GM12878 (cell line): ENCODE measurements around the gene GUCY1B1.

Source experiments
- POLR2AphosphoS5 ChIP-seq: IDR thresholded peaks from 2 replicates; pipeline ENCODE4 v1.6.1; 2011; ENCODE audit warnings: mild to moderate bottlenecking, low read length, inconsistent platforms
- TF ChIP-seq, protein P1 (sequence below), 3 experiments: IDR thresholded peaks in 2 of 3; conservative IDR thresholded peaks in 1 of 3; 2 replicates each; pipeline ENCODE4 v1.5.1; 2011; ENCODE audit warnings: low read depth in 3 of 3, low read length in 3 of 3, mild to moderate bottlenecking in 3 of 3, control low read depth in 2 of 3, moderate library complexity in 2 of 3, inconsistent platforms in 1 of 3, mixed read lengths in 1 of 3; ENCODE audit not compliant: control insufficient read depth in 2 of 3, insufficient read depth in 1 of 3; ENCODE audit errors: extremely low read depth in 1 of 3

DNA sequence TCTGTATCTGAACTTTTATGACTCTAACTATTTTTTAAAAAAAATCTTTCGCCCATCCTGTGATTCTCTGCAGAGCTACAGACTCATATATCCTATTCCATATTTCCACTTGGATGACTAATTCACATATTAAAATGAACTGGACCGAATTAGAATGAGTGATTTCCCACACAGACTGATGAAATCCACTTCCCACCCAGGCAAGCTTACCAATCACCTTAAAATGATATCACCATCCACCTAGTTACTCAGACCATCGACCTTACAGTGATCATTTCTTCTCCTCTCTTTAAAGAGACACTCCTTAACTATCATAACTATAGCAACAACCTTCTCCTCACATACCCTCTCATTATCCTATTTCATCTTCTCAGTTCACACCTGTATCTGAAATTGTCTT, 34.1 kb upstream of the GUCY1B1 start:
- TF ChIP-seq, protein P1, sequence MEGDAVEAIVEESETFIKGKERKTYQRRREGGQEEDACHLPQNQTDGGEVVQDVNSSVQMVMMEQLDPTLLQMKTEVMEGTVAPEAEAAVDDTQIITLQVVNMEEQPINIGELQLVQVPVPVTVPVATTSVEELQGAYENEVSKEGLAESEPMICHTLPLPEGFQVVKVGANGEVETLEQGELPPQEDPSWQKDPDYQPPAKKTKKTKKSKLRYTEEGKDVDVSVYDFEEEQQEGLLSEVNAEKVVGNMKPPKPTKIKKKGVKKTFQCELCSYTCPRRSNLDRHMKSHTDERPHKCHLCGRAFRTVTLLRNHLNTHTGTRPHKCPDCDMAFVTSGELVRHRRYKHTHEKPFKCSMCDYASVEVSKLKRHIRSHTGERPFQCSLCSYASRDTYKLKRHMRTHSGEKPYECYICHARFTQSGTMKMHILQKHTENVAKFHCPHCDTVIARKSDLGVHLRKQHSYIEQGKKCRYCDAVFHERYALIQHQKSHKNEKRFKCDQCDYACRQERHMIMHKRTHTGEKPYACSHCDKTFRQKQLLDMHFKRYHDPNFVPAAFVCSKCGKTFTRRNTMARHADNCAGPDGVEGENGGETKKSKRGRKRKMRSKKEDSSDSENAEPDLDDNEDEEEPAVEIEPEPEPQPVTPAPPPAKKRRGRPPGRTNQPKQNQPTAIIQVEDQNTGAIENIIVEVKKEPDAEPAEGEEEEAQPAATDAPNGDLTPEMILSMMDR (IDR thresholded peaks at IDR 0.05 in 2 of 3, conservative IDR thresholded peaks at IDR 0.05 in 1 of 3; ENCODE audit: control insufficient read depth in 2 of 3, extremely low read depth in 1 of 3, insufficient read depth in 1 of 3, low read depth in 3 of 3, low read length in 3 of 3) = no peak
- no peak for TF ChIP-seq POLR2AphosphoS5
